H1 (cell line): Measurements from ENCODE around the gene C1orf21. TPM values are rescaled to one million over a fixed set of nuclear protein-coding genes. Genes with fewer than 3 reads are reported as not detected.

Experiments
- CREB1 ChIP-seq: IDR thresholded peaks from 2 replicates; pipeline ENCODE4 v1.6.1; 2012; ENCODE audit warnings: inconsistent platforms
- RAD21 ChIP-seq, 2 experiments: IDR thresholded peaks in 1 of 2; conservative IDR thresholded peaks in 1 of 2; 2 replicates each; pipeline ENCODE4 v1.6.1; 2011; ENCODE audit warnings: low read depth in 2 of 2, low read length in 2 of 2, improper control_type of control experiment in 1 of 2, inconsistent platforms in 1 of 2, mild to moderate bottlenecking in 1 of 2, moderate library complexity in 1 of 2
- RFX5 ChIP-seq: IDR thresholded peaks from 2 replicates; pipeline ENCODE4 v1.6.1; 2011; ENCODE audit warnings: low read depth, low read length, improper control_type of control experiment, borderline replicate concordance
- SIN3A ChIP-seq, 2 experiments: IDR thresholded peaks in 1 of 2; conservative IDR thresholded peaks in 1 of 2; 2 replicates each; pipeline ENCODE4 v1.6.1; 2011 to 2012; ENCODE audit warnings: low read length in 2 of 2, improper control_type of control experiment in 1 of 2, low read depth in 1 of 2, mild to moderate bottlenecking in 1 of 2
- TAF7 ChIP-seq: optimal IDR thresholded peaks from 2 replicates; pipeline ENCODE3; 2011; ENCODE audit warnings: low read depth, mild to moderate bottlenecking, inconsistent platforms, low read length, moderate library complexity, borderline replicate concordance
- polyA plus RNA-seq, 7 experiments: library from polyadenylated mRNA; depleted of rRNA in 3 of 7; stranded (reverse) in 5 of 7; unstranded in 2 of 7; fragments of >200 nt in 5 of 7; fragments of 200-250 nt in 2 of 7; gene quantifications; 1 replicate in 5 of 7; 2 replicates in 1 of 7; 4 replicates in 1 of 7; pipeline versions ENCODE4 v1.2.1 to v1.2.3, GENCODE V29; 2011 to 2013; ENCODE audit warnings: missing spikeins in 2 of 7, mixed read lengths in 2 of 7
- total RNA-seq: library from RNA; stranded (reverse); fragmentation: NEBNext Ultra II Directional; extraction: Animal tissue kit (Norgen Biotek cat#: 25700); gene quantifications from 2 replicates; pipeline ENCODE4 v1.2.1, GENCODE V29; 2021

C1orf21 gene
- total and polyA plus RNA-seq, 2 of the 8 experiments (the other 6 are each of a cell fraction or from before 2014, with no cell fraction given) = 16.6 to 51.0 TPM

- TF ChIP-seq RAD21 (IDR thresholded peaks at IDR 0.05 in 1 of 2, conservative IDR thresholded peaks at IDR 0.05 in 1 of 2; ENCODE audit: low read depth in 2 of 2, low read length in 2 of 2) = no peak
- no peak for TF ChIP-seq RFX5
- TF ChIP-seq SIN3A (conservative IDR thresholded peaks at IDR 0.05 in 1 of 2, IDR thresholded peaks at IDR 0.05 in 1 of 2; ENCODE audit: low read depth in 1 of 2, low read length in 2 of 2) = no peak
- TF ChIP-seq CREB1 = no peak
- no peak for TF ChIP-seq TAF7
These were observed 256.8 kb downstream of the C1orf21 start (continued) for GRCh38 chr1:184643661-184644060.
